HG03565 (cell line): ENCODE measurements around the gene PGAP1.
"Not testable (repeated sequence)": the region's sequence is repeated elsewhere in the genome, so short reads cannot be mapped to it uniquely, and the experiment has no call there.

Experiments used
- ATAC-seq: cut with Tn5 transposase; IDR thresholded peaks from one replicate; pipeline ENCODE4 v1.9.1; 2021; ENCODE audit warnings: mild to moderate bottlenecking, moderate library complexity; ENCODE audit not compliant: unreplicated experiment

The PGAP1 gene

GRCh38 chr2:196951973-196952372 is 25.5 kb upstream of the PGAP1 start:
- no peak for ATAC-seq

- ATAC-seq: no peak
These were observed 22.6 kb upstream of the PGAP1 start for GRCh38 chr2:196949116-196949515.

GRCh38 chr2:196944570-196944969 is 18.1 kb upstream of the PGAP1 start:
- ATAC-seq: peak; percentile 88

GRCh38 chr2:196941398-196942078 is 15.0 kb upstream of the PGAP1 start:
- ATAC-seq: no peak

DNA sequence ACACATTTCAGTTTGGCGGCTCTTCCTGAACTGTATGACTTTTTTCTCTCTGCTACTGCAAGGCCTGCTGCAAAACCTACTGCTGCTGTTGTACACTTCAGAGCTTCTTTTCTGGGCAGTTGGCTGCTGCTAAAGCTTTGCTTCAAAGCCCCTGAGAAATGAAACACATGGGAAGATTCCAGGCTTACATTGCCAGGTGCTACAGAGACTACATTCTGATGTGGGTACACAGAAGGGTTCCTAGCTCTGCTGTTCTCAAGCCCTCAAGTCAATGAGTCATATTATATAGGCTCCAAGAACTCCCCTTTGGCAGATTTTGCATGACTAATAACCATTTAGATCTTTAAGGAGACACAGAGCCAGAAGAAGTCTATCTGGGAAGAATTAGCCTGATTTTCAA is 12.9 kb upstream of the PGAP1 start:
- ATAC-seq: no peak

DNA sequence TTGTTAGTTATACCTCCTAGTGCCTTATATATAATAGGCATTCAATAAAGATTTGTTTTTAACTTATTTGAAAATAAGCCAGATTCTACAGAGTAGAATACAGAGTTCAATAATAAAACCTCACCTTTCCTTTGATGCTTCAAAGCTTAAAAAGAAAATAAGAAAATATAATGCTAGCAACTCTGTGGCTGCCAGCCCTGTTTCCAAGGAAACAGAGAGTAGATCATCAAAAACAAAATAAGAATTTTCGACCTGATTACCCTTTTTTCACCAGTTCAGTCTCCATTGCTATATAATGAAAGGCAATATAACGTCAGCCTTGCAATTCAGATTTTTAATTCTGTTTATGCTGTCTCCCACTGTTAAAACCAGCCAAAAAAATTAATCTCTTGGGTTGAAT is 8.9 kb upstream of the PGAP1 start:
- ATAC-seq: no peak

- ATAC-seq: no peak
These were observed 8.2 kb upstream of the PGAP1 start for GRCh38 chr2:196934672-196935071.

GRCh38 chr2:196931555-196931954 is 5.0 kb upstream of the PGAP1 start:
- no peak for ATAC-seq

GRCh38 chr2:196927376-196928225 is 1.1 kb upstream of the PGAP1 start:
- no peak for ATAC-seq

DNA sequence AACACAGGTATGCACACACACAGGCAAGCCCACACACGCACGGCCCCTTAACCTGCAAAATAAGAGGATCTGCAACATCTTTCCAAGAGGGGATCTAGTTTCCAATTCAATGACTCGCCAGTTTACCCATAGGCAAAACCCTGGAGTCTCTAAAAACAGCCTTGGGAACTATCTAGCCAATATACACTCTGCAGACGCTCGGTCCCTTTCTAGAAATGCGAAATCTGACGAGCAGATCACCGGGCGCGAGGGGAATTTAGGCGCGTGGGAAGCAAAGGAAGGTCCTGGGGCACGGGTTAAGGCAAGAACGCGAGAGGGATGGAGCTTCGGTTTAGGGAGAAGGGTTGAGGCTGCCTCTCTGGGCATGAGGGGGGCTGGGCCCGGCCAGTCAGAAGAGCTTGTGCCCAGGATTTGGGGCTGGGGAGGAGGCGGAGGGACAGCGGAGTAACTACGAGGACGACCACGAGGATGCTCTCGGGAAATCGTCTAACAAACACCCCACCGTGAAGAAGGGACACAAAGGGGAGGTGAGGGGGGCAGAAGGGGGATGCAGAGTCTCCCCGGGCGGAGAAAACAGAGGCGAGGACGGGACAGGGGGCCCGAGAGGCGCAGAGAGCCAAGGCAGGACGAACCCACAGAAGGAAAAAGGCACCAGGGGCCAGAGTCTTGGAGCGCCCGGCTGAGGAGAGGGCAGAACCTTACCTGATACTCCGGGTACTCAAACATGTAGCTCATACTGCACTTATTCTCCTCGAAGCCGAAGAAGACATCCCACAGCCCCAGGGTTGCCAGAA is 542 bp downstream of the PGAP1 start:
- ATAC-seq: peak; percentile 15

GRCh38 chr2:196925051-196925767 is 1.3 kb downstream of the PGAP1 start:
- no peak for ATAC-seq

DNA sequence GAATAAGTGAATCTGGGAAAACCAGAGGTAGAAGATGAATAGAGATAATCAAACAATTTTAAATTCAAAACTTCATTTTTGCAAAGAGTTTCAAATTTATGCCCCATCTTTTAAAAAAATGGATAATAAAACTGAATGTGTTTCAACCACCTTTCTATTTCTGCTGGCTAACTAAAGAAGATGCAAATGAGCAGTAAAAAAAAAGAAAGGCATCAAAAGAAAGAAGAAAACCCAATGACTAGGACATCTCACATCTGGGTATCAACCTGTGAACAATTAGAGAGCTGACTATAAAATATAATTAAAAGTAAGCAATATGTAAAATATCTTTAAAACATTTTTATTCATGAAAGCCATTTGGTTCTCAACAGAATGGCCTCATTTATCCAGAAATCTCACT is 2.5 kb downstream of the PGAP1 start:
- ATAC-seq: no peak

GRCh38 chr2:196918927-196919326 is 7.6 kb downstream of the PGAP1 start:
- ATAC-seq: no peak

DNA sequence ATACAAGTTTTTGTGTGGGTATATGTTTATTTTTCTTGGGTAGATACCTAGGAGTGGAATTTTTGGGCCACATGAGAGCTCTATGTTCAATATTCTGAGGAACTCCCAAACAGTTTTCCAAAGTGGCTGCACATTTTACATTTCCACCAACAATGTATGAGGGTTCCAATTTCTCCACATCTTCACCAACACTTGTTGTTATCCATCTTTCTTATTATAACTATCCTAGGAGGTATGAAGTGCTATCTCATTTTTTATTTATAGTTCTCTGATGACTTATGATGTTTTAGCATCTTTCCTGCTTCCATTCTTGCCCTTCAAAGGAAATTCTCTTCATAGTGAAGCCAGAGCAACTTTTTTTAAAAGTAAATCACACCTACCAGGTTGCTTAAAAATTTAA is 8.7 kb downstream of the PGAP1 start:
- ATAC-seq: no peak

DNA sequence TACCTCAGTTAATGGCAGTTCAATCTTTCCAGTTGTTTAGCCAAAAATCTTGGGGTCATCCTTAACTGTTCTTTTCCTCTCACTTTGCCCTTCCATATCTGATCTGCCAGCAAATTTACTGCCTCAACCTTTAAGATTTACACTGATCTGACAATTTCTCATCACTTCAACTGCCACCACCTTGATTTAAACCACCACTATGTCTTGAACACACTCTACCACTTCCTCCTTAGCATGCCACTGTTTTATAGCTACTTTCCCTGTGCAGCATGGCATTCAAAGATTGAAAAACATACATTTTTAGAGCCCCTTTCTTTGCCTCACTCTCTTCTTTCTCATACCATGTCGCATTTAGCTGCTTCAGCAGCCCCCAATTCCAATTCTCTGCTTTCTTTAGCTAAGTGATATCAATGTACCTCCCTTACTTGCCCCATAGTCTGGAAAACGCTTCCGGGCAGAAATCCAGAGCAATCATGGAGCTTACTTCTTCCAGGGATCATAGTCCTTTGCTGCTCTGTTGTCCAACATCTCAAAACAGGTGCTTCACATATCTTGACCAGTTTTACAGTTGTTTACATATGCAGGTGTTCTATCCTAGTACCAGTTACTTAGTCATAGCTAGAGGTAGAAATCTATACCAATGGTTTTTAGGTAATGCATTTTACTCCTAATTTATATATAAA is 10.9 kb downstream of the PGAP1 start:
- ATAC-seq: no peak

GRCh38 chr2:196914867-196915460 is 11.5 kb downstream of the PGAP1 start:
- peak; percentile 80 for ATAC-seq

DNA sequence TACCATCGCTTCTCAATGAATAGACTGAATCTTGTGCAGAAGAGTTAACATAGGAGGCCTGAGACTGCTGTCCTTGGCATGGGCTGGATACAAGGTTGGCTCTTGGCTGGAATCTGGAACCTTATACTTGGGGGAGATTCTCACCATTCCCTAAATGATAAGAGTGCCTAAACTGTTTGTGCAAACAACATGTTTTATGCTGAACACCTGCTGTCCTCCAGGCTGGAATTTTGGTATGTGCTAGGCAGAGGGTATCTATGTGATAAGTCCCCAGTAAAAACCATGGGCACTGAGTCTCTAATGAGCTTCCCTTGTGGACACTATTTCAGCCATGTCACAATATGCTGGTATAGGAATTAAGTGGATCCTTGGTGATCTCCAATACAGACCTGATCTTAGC is 12.8 kb downstream of the PGAP1 start:
- ATAC-seq: no peak

GRCh38 chr2:196905365-196905764 is 21.1 kb downstream of the PGAP1 start:
- not testable (repeated sequence) for ATAC-seq

DNA sequence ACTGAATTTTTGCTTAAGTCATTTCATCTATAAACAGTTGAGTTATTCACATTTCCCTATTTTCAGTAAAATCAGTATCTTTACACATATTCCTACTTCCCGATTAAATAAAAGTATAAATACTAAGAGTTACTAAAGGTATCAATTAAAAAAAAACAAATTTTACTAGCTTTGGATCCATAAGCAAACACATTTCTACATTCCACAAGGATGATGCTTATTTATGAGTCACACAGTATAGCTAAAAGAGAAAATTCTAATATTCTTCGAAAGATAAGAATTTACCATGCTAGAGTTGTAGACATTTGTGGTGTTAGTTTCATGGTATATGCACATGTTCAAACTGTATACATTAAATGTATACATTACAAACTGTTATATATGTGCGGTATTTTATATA is 23.7 kb downstream of the PGAP1 start:
- no peak for ATAC-seq

DNA sequence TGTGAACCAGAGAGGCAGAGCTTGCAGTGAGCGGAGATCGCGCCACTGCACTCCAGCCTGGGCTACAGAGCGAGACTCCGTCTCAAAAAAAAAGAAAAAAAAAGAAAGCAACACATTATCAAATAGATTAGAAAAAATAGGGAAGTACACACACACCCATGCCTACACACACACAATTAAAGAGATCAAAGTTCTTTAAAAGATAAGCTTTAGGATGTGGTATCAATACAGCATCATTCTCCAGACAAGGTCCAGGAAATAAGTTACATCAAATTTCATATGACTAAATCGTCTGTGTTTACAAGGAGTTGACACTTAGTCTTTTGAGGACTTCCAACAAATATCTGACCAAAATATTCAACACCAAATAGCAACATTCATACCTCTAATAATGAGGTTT is 25.7 kb downstream of the PGAP1 start:
- ATAC-seq: no peak
